ENCODE data around the gene TIMMDC1. TPM values are rescaled to one million over a fixed set of nuclear protein-coding genes. Genes with fewer than 3 reads are reported as not detected.

The TIMMDC1 gene
- total and polyA plus RNA-seq, 11 donors, result 78.6 to 297 (median 213) TPM

DNA sequence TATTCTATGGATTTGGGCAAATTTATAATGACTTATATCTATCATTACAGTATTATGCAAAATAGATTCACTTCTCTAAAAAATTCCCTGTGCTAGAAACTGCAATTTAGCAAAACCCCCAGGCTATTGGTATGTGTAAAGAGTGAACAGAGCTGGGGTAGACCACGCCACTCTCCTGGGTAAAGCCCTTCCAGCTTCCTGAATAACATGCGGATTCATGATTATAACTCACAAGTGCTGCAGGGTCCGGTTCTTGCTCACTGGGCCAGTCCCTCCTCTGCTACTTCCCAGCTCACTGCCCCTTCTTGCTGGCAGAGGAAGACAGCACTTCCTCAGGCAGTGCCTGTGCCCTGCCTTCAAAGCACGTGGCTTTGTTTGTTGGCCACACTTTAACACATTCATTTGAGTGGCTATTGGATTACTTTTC lies 57.0 kb downstream of the TIMMDC1 start:
- Histone ChIP-seq H3K9me3 (no peaks in the 10 kb centered on the region), H3K4me1 (peaks cover 0 to 35% (median 0%) of the 10 kb centered on the region in 12 donors), H3K36me3 (no peaks in the 10 kb centered on the region), H3K4me3 (no peak overlapping the region), H3K27ac (peak overlapping the region in 1 of 12 donors; percentile 55), H3K27me3 (no peaks in the 10 kb centered on the region)
- intact Hi-C loops (cut with DNase I), result no loop called here
- TF ChIP-seq, protein P1, sequence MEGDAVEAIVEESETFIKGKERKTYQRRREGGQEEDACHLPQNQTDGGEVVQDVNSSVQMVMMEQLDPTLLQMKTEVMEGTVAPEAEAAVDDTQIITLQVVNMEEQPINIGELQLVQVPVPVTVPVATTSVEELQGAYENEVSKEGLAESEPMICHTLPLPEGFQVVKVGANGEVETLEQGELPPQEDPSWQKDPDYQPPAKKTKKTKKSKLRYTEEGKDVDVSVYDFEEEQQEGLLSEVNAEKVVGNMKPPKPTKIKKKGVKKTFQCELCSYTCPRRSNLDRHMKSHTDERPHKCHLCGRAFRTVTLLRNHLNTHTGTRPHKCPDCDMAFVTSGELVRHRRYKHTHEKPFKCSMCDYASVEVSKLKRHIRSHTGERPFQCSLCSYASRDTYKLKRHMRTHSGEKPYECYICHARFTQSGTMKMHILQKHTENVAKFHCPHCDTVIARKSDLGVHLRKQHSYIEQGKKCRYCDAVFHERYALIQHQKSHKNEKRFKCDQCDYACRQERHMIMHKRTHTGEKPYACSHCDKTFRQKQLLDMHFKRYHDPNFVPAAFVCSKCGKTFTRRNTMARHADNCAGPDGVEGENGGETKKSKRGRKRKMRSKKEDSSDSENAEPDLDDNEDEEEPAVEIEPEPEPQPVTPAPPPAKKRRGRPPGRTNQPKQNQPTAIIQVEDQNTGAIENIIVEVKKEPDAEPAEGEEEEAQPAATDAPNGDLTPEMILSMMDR (IDR thresholded peaks at IDR 0.05), result no peak
- no peak for TF ChIP-seq POLR2A (IDR thresholded peaks at IDR 0.05)
- peak in 3 of 4 donors; percentile 36 to 54 (median 43) for ATAC-seq
- 65 to 74% (median 73%) methylated on average over 4 of the region's 4 CpGs for WGBS, 4 donors
- peak in 3 of 5 donors; percentile 24 to 34 (median 30) for DNase-seq

DNA sequence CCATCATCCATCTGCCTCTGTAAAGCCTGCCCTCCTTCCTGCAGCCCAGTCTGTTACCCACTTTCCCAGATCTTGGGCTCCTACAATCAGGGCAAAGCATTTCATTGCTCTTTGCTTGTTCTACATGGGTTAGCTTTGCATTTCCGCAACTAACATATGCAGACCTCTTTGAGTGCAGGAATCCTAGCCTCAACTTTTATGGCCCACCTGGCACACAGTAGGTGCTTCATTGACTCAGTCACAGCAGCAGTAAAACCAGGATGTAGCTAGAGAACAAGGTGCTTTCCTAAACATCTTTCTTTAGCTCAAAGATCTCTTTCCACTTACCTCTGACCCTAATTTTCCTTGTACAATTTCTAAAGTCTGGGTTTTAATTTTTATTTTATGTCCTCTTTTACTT lies 57.6 kb downstream of the TIMMDC1 start:
- Histone ChIP-seq H3K27me3 (no peaks in the 10 kb centered on the region), H3K36me3 (no peaks in the 10 kb centered on the region), H3K9me3 (no peaks in the 10 kb centered on the region), H3K4me3 (no peak overlapping the region), H3K4me1 (peaks cover 0 to 35% (median 0%) of the 10 kb centered on the region in 12 donors), H3K27ac (peak overlapping the region in 1 of 12 donors; percentile 55)
- no peak for DNase-seq
- ATAC-seq, result no peak
- intact Hi-C loops (cut with DNase I), result no loop called here
- TF ChIP-seq, protein P1 (IDR thresholded peaks at IDR 0.05), result no peak
- TF ChIP-seq POLR2A (IDR thresholded peaks at IDR 0.05), result no peak
- 66 to 98% (median 86%) methylated on average over 1 of the region's 1 CpG; no CpG with 5 or more reads in 1 of the 4 donors for WGBS, 4 donors

DNA sequence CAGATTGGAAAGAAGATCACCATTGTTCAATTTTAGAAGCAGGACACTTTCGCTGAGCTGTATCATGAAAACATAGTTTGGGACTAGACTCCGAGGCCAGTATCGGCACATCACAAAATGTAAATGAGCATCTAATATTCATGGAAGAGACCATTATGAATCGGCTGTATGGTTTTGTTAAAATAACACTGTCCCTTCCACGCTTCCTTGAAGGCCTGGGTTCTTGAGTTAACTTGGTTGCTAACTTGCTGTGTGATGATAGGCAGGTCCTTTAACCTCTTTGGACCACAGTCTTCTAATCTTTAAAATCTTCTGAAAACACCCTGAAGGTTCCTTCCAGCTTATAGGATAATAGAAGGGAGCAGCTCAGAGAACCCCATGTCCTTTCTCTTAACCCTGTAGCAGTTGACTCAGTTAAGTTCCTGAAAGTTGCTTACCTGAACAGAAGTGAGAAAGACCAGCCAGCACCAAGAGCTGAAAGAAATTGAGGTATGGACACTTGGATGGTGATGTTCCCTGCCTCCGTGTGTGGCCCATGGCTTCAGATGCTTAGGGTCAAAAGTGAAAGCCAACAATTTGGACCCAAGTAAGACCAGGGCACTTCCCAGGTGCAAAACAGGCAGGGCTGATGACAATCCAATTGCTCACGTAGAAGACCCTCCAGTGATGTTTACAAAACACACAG lies 59.0 kb downstream of the TIMMDC1 start:
- Histone ChIP-seq H3K4me1 (peaks cover 0 to 41% (median 2%) of the 10 kb centered on the region in 12 donors), H3K27ac (no peak overlapping the region), H3K36me3 (no peaks in the 10 kb centered on the region), H3K9me3 (no peaks in the 10 kb centered on the region), H3K4me3 (no peak overlapping the region), H3K27me3 (no peaks in the 10 kb centered on the region)
- no peak for ATAC-seq
- intact Hi-C loops (cut with DNase I), result no loop called here
- DNase-seq, result no peak
- TF ChIP-seq, protein P1 (IDR thresholded peaks at IDR 0.05), result no peak
- no peak for TF ChIP-seq POLR2A (IDR thresholded peaks at IDR 0.05)
- 92 to 95% (median 93%) methylated on average over 7 of the region's 7 CpGs for WGBS, 4 donors

DNA sequence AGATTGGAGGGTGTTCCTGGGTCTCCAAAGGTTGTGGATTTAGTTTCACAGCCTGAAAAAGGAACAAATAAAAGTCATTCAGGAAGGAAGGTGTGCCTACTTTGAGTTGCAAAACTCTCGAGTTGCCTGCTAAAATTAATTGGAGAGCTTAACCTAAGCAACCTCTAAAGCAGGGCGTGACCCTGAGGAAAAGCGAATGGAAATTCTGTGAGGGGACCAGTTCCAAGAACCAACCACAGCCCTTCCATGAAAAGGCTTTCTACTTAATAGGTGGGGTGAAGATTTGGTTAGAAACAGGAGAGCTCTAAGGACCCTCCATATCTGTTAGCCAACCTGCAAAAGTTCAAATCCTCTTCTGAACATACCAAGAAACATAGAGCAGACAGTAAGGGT lies 59.5 kb downstream of the TIMMDC1 start:
- ATAC-seq, result no peak
- Histone ChIP-seq H3K4me3 (peak overlapping the region in 1 of 12 donors; percentile 45), H3K4me1 (peaks cover 0 to 46% (median 6%) of the 10 kb centered on the region in 12 donors), H3K27me3 (no peaks in the 10 kb centered on the region), H3K9me3 (no peaks in the 10 kb centered on the region), H3K27ac (no peak overlapping the region), H3K36me3 (no peaks in the 10 kb centered on the region)
- TF ChIP-seq POLR2A (IDR thresholded peaks at IDR 0.05), result no peak
- TF ChIP-seq, protein P1 (IDR thresholded peaks at IDR 0.05), result no peak
- WGBS, 4 donors, result 80 to 84% (median 82%) methylated on average over 3 of the region's 3 CpGs
- intact Hi-C loops (cut with DNase I), result no loop called here
- no peak for DNase-seq
